Left colon (tissue), 2 donors: ENCODE data around the gene LBP. TPM values are rescaled to one million over a fixed set of nuclear protein-coding genes. Genes with fewer than 3 reads are reported as not detected.
A peak's percentile ranks its signal among the peaks of the same experiment; 100 is the strongest.

Experiments used
- ATAC-seq: fragments of 200-7000 bp; cut with Tn5 transposase; one replicate; pipeline ENCODE4 v1.9.1; 2020; ENCODE audit warnings: mild to moderate bottlenecking, moderate library complexity
- DNase-seq, 2 donors: peaks; one replicate each; pipeline ENCODE4 v3.0.0-alpha.2; 2020
- intact Hi-C, 2 donors: fragments of 100-400 bp; cut with DNase I in 1 of 2; cut with micrococcal nuclease in 1 of 2; formaldehyde crosslinking; loops; one replicate each; pipeline versions ENCODE4 v1.11.2 to v1.14.0; 2022; cut with DNase I, micrococcal nuclease
- total RNA-seq, 2 donors: library from RNA; stranded (reverse); fragmentation: NEBNext Ultra II Directional; extraction: Animal tissue kit (Norgen Biotek cat#: 25700); gene quantifications; one replicate each; pipeline ENCODE4 v1.2.1, GENCODE V29; 2021
- donor health status: DM: no; HTN: no; CAD: no.
- donor health status: DM: yes; HTN: yes; CAD: no.

LBP gene
- total RNA-seq, 2 donors from 2014 or later: not detected

DNA sequence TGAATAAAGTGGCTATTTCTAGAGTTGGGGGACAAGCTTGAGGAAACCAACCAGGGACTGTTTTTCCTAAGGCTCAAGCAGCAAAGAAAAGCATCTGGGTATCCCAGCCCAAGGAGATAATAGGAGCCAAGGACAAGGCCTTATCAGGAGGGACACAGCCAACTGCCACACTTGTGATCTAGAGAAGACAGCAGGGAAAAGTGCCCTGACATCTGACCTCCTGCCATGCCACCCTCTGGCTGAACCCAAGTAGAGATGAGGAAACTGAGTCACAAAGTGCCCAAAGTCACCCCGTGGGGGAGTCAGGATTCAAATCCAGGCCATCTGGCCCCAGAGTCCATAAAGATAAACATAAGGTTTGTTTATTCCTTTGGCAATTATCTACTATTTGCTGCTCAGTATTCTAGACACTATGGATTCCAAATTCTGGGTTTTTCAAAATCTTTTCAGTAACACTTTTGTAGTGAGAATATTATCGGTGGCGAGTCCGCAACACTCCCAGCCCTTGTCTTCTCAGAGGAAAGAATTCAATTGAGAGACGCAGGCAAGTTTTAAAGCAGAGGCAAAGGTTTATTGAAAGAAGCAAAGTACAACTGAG is 3.5 kb upstream of the LBP start:
- DNase-seq (no peak), ATAC-seq (peak; percentile 55)
- intact Hi-C loops: no loop called here

DNA sequence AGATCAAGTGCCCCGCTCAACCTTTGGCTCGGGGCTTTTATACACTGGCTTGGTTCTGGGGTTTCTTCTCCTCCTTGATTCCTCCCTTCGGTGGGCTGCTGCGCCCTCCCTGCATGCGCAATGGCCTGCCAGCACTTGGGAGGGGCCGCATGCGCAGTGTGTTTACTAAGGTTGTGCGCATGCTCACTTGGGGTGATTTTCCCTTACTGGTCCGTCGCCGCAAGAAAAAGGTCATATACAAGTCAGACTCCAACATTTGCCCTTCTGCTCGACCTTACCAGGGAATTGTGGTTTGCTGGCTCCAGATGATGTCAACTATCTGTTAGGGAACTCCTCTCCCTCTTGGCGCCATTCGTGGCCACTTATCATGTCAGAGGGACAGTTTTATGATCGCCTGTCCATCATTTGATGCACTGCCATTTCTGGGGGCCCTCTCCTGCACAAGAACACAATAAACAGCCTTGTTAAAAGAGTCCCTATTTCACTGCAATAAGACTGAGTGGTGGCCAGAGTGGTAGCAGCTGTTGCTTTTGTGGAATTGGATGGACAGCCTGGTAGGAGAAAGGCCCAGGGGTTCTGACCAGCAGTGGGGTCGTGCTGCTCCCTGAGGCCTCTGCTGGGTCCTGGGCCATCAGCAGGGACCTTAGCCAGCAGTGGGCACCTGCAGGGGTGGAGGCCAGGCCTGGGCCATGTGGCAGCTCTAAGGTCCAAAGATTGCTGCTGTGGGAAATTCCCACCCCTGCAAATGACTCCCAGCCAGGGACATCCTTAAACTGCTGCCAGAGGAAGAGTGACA is 2.8 kb upstream of the LBP start:
- peak; percentile 81 for ATAC-seq
- intact Hi-C loops: no loop called here
- peak; percentile 55 to 72 for DNase-seq

DNA sequence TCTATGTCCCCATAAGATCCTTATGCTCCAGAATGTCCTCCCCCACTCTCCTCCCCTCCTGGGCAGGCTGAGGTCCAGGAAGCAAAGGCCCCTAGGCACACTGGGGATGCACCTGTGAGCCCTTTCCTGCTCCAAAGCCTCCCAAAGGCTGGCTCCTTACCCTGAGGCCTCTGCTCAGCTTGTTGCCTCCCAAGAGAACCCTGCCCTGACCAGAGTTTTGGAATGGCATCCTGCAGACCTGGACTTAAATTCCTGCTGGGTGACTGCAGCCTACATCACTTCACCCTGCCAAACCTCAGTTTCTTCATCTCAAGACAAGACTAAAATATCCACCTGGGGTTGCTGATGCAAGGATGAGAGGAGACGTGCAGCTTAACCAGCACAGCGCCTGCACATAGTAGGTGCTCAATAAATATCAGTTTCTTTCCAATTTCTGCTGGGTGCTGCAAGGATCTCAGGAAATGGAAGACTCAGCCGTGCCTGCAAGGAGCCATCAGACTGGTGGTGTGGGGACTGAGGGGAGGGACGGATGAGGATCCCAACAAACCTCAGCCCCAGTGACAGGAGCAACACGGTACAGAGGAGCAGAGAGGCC is 2.1 kb upstream of the LBP start:
- DNase-seq (no peak), ATAC-seq (no peak)
- intact Hi-C loops: no loop called here

DNA sequence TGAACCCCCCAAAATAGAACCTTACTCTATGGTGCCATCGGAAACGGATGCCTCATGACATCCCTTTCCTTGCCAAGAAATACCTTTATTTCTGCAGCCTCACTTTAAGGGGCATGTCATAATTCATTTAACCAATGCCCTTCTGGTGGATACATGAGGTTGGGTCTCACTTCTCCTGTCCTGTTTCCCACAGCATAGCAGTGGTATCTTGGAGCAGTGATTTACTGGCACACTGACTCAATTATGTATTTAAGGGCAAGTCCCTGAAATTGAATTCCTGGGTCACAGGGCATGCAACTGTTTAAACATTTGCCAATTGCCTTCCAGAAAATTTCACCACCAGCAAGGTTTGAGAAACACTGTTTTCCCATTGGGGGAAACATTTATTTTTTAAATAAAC is 639 bp upstream of the LBP start:
- ATAC-seq (no peak), DNase-seq (no peak)
- intact Hi-C loops: no loop called here

DNA sequence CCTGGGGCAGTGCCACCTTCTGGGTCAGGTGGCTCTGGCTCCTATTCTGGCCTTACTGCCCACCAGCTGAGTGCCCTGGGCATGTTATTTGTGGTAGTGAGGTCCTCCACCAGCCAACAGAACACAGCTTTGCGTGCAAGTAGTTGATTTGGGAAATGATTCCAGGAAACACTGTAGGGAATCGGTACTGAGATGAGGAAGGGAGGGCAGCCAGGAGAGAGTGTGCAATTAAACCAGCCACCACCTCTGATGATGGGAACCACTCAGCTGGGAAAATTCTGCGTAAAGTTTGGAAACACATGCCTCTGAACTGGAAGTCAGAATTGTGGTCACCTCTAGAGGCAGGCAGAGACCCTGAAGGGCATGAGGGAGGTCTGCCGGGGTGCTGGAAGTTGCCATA is 459 bp downstream of the LBP start:
- intact Hi-C loops: no loop called here
- DNase-seq (no peak), ATAC-seq (no peak)

DNA sequence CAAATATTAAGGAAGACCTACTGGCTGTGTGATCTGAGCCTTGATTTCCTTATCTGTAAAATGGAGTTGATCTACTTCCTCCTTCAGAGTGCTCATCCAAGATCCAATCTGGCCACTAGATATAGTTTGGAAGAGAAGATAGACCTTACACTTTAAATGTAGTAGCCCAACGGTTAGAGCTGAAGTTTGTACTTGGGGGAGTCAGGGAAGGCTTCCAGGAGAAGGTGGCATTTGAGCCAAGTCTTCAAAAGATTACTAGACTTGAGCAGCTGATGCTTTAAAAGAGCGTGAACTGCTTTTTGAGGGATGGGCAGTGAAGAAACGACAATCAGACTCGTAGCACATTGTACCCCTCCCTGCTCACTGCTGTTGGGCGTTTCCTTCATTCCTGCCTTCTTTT is 3.6 kb downstream of the LBP start:
- intact Hi-C loops: no loop called here
- no peak for ATAC-seq
- no peak for DNase-seq

DNA sequence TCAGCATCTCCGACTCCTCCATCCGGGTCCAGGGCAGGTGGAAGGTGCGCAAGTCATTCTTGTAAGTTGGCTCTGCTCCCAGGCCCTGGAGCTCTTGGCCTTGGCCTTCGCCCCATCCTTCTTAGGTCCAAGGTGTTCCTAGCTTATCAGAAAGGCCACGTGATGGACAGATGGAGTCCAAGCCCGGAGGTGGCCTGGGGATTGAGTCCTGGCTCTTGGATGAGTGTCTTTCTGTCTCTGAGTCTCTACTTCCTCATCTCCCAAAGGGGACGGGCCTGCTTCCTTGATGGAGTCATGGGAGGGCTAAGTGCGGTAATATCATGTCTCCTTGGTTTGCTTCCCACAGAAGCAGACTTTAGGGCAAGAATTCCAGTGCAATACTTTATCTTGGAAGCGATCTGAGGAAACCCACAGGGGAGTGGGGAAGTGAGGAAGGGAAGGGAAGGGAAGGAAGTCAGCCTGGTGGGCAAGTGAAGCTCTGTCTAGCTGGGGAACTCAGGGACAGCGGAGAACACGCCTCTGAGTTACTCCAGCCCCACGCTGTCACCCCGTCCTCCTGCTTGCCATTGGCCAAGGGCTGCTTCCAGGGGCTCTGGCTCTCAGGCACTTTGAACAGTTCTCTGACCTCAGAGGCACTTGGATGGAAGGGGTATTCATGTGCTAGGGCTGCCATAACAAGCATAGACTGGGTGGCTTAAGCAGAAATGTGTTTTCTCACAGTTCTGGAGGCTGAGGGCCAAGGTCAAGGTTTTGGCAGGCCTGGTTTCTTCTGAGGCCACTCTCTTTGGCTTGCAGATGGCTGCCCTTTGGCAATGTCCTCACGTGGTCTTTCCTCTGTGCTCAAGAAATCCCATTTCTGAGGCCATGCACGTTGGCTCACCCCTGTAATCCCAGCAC is 4.8 kb downstream of the LBP start:
- ATAC-seq: no peak
- no peak for DNase-seq
- intact Hi-C loops: no loop called here

DNA sequence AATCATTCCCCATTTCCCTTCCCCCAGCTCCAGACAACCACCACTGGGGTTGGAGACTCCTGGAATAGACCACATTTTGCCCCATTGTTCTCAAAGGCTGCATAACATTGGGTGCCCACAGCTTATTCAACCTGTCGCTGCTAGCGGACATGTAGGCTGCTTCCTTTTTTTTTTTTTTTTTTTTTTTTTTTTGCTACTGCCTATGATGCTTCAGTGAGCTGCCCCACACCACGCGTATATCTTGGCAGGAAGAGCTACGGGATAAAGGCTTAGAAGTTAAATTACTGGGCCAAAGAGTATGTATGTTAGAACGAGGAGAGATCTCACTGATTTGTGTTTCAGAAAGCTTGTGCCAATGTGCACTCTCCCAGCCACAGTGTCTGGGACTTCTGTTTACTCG is 7.0 kb downstream of the LBP start:
- DNase-seq (no peak), ATAC-seq (no peak)
- intact Hi-C loops: no loop called here

DNA sequence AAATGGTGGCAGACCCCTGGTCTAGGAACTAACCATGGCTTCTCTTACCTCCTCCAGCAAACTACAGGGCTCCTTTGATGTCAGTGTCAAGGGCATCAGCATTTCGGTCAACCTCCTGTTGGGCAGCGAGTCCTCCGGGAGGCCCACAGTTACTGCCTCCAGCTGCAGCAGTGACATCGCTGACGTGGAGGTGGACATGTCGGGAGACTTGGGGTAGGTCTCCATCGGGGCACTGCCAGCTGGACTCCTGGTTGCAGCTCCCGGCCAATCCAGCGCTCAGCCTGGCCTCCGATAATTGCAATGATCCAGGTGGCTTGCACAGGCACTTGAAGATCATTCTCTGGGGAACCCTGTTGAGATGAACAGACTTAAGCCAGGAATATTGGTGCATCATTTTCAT is 7.9 kb downstream of the LBP start:
- ATAC-seq: no peak
- intact Hi-C loops: no loop called here
- DNase-seq: no peak

DNA sequence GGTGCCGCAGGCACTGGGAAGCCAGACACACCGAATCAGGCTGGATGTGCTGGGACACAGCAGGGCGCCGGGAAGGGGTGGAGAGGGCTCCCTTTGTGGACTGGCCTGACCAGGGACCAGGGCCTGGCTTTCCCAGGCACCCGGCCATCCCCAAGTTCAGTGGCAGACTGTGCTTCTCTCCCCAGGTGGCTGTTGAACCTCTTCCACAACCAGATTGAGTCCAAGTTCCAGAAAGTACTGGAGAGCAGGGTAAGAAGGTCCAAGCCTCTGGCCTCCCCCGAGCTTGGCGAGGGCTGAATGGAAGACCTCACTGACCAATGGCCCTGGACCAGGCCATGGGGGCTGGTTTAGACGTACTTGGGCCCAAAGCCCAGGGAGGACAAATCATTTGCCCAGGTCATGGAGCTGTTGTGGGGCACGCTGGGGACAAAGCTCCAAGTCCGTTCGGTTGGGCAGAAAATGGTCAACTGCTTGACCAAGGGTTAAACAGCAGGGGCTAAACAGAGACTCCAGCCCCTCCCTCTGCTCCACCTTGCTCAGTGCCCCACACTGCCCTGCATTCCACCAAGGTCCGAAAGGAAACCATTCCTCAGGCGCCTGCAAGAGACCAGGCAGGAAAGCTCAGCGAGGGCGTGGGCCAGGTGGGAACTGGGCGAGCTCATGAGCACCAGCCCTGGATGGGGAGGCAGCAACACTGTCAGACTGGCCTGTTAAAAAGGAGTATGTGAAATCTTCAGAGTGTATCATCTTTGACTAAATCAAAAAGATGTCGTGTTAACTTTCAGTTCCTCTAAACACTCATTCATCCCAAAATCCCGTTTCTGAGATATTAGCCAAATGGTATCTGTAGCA is 9.1 kb downstream of the LBP start:
- no peak for ATAC-seq
- no peak for DNase-seq
- intact Hi-C loops: no loop called here

DNA sequence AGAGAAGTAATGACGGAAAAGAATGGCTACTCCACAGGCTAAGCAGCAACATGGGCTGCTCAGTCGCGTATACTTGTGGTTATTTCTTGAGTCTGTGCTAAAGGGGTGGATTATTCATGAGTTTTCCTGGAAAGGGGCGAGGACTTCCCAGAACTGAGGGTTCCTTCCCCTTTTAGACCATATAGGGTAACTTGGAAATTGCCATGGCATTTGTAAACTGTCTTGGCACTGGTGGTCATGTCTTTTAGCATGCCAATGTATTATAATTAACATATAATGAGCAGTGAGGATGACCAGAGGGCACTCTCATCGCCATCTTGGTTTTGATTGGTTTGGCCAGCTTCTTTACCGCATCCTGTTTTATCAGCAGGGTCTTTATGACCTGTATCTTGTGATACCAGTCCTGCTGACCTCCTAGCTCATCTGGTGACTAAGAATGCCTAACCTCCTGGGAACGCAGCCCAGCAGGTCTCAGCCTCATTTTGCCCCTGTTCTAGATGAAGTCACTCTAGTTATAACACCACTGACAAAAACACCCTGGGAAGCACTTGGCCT is 11.4 kb downstream of the LBP start:
- intact Hi-C loops: no loop called here
- ATAC-seq: no peak

DNA sequence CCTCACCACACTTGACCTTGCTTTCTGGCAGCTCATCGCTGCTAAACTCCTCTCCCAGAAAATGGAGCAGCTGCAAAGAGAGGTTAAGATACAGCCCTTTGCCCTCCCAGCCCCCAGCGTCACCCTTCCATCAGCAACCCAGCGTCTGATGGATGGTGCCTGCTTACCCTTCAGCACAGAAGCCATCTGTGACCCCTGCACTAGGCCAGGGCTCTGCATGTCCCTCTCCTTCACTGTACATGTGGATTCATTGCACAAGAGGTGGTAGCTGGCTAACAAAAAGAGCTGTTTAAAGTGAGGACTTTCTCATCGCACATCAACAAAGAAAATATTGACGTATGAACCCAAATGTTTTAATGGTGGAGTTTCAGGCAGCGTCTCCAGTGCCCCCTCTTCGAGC is 12.3 kb downstream of the LBP start:
- DNase-seq: no peak
- intact Hi-C loops: no loop called here
- ATAC-seq: no peak

More for the DNA sequence above, 11.4 kb downstream of the LBP start:
- no peak for DNase-seq

DNA sequence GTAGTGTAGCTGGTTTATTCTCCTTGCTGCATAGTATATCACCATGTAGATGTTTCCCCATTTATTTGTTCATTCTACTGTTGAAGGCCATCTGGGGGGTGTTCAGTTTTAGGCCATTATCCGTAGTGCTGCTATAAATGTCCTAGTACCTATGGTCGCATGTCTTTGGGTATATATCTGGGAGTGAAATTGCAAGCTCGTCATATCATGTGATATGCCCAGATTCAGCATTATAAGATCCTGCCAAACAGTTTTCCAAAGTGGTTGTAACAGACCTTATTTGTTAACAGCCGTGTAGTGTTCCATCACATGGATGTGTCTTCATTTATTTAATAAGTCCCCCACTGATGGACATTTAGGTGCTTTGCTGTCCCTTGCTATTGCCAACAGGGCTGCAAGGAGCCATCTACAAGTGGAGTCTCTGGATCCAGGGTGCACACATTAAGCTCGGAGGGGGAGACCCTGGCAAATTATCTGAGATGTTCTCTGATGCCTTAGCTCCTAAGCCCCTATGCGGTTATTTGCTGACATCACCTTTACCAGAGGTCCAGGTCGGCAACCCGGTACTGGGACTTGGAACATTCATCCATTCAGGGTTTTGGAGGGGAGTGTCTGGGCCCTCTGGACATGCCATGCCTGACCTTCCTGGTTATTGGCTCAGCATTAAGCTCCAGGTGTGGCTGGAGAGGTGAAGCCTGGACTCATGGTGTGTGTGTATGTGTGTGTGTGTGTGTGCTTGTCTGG is 16.9 kb downstream of the LBP start:
- ATAC-seq: no peak
- no peak for DNase-seq
- intact Hi-C loops: no loop called here

DNA sequence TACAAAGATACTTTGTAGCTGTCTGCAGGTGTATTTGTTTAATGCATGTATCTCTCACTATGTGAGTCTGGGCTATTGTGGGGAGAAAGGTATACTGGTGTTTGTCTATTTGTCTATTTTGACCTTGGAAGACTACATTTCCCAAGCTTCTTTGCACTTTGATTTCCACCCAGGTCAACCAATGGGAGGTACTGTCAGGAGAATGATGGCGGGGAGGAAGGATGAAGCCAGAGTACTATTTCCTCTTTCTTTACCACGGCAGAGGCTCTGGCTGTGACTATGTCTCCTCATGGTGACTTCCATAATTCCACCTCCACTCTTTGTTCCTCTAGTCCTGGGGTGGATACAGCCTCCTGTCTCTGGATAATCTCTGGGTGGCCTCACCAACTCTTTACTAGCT is 23.1 kb downstream of the LBP start:
- no peak for DNase-seq
- intact Hi-C loops: no loop called here
- ATAC-seq: peak; percentile 43

DNA sequence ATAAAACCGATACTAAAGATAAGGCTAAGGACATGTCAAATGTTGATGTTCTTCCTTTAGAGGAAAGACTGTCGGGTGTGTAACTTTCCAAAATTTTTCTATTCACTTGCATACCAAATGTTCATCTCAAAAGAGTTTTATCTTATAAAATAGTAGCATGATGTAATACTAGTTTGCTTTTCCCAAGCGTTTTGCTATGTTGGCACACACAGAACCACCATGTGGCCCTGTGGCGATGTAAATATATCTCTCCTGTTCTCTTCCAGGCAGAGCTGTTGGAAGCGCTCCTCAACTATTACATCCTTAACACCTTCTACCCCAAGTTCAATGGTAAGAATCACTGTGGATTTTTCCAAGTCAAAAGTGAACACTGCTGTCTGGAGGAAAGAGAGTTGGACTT is 26.5 kb downstream of the LBP start:
- intact Hi-C loops: no loop called here
- ATAC-seq (no peak), DNase-seq (no peak)

DNA sequence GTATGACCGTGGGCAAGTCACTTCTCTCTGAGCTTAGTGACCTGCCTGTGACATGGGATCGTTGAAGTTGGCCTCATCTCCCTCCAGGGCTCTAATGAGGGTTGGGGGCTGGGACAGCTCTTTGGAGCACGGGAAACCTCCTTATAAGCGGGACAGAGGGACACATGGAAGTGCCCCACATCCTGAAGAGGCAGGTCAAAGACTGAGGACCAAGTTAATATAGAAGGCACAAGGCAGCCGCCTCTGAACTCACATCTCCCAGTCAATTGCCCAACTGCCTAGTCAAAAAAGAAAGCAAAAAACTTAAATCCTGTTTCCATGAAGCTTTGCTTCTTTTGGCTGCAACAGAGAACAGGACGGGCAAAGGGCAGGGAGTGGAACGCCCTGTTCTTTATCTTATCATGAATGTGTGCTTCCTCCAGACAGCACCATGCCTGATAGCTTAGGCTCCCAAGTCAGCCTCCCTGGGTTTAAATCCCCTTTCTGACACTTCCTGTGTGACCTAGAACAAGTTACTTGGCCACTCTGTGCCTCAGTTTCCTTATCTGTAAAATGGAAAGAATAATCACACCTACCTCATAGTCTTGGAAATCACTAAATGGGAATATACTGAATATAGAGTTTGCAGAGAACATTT is 27.1 kb downstream of the LBP start:
- intact Hi-C loops: no loop called here
- ATAC-seq (peak; percentile 71), DNase-seq (no peak)

DNA sequence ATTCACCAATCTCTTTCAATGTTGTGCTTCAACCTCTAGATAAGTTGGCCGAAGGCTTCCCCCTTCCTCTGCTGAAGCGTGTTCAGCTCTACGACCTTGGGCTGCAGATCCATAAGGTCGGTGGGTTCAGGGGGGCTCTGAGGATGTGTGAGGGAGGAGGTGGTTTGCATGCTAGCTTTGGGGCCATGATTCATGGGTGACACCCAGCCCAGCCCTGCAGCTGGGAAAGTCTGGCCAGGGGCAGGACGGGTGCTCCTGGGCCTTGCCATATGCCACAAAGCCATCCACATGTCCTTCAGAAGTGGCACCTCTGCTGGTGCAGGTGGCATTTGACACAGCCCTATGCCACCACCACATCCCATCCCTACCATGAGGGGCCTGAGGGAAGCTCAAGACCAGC is 27.6 kb downstream of the LBP start:
- no peak for ATAC-seq
- intact Hi-C loops: no loop called here
- DNase-seq: no peak
